CD4-positive, alpha-beta memory T cell (primary cell): ENCODE data around the gene EREG. TPM values are rescaled to one million over a fixed set of nuclear protein-coding genes. Genes with fewer than 3 reads are reported as not detected.
"Not testable (repeated sequence)": the region's sequence is repeated elsewhere in the genome, so short reads cannot be mapped to it uniquely, and the experiment has no call there.

Source experiments
- CTCF ChIA-PET: fragments of 350-600 bp; sonication (Branson Sonifier 250); formaldehyde crosslinking; loops from one replicate; lab custom pipeline; 2021; ENCODE audit warnings: inconsistent platforms; ENCODE audit not compliant: partially characterized antibody; lab: Charles Lee
- POLR2A ChIA-PET: fragments of 350-600 bp; sonication (Branson Sonifier 250); formaldehyde crosslinking; loops from one replicate; lab custom pipeline; 2021; ENCODE audit not compliant: partially characterized antibody; lab: Charles Lee
- DNase-seq, 5 donors: peaks; one replicate each; pipeline versions ENCODE4 v3.0.0 to v3.0.0-alpha.2; 2020 to 2022; ENCODE audit warnings: mixed read lengths in 1 of 5
- H3K27ac ChIP-seq: one replicate; pipeline ENCODE4 v1.7.0; 2013; ENCODE audit warnings: low read depth, low read length
- H3K27me3 ChIP-seq: 2 replicates; pipeline ENCODE4 v1.7.0; 2013; ENCODE audit warnings: mild to moderate bottlenecking, low read length, moderate library complexity; ENCODE audit not compliant: insufficient read depth
- H3K36me3 ChIP-seq: 2 replicates; pipeline ENCODE4 v1.7.0; 2013; ENCODE audit warnings: mild to moderate bottlenecking, low read length, moderate library complexity; ENCODE audit not compliant: insufficient read depth
- H3K4me1 ChIP-seq: 2 replicates; pipeline ENCODE4 v1.7.0; 2013; ENCODE audit warnings: mild to moderate bottlenecking, low read length, moderate library complexity; ENCODE audit not compliant: insufficient read depth
- H3K4me3 ChIP-seq, 2 donors: one replicate each; pipeline ENCODE4 v1.7.0; 2013; ENCODE audit warnings: low read length in 2 of 2, mild to moderate bottlenecking in 1 of 2
- H3K9me3 ChIP-seq, 2 donors: one replicate each; pipeline ENCODE4 v1.7.0; 2013; ENCODE audit warnings: low read length in 2 of 2, control low read depth in 1 of 2; ENCODE audit not compliant: control insufficient read depth in 1 of 2
- H3K27ac Mint-ChIP-seq, 7 donors: one replicate each; pipeline ENCODE4 v1.8.0; 2020 to 2021; ENCODE audit warnings: mixed read lengths in 7 of 7, mild to moderate bottlenecking in 6 of 7, inconsistent platforms in 3 of 7, moderate library complexity in 3 of 7
- H3K27me3 Mint-ChIP-seq, 2 donors: one replicate each; pipeline ENCODE4 v1.8.0; 2020 to 2021; ENCODE audit warnings: mixed read lengths in 2 of 2
- H3K36me3 Mint-ChIP-seq, 2 donors: one replicate each; pipeline ENCODE4 v1.8.0; 2020 to 2021; ENCODE audit warnings: mixed read lengths in 2 of 2, inconsistent platforms in 1 of 2, mild to moderate bottlenecking in 1 of 2
- H3K4me1 Mint-ChIP-seq, 4 donors: one replicate each; pipeline ENCODE4 v1.8.0; 2020 to 2021; ENCODE audit warnings: mixed read lengths in 4 of 4, mild to moderate bottlenecking in 1 of 4
- H3K4me3 Mint-ChIP-seq, 8 donors: one replicate each; pipeline ENCODE4 v1.8.0; 2020 to 2021; ENCODE audit warnings: mixed read lengths in 8 of 8, mild to moderate bottlenecking in 7 of 8, moderate library complexity in 6 of 8, inconsistent platforms in 3 of 8
- H3K9me3 Mint-ChIP-seq, 8 donors: one replicate each; pipeline ENCODE4 v1.8.0; 2020 to 2021; ENCODE audit warnings: mixed read lengths in 8 of 8, mild to moderate bottlenecking in 5 of 8, inconsistent platforms in 3 of 8, moderate library complexity in 1 of 8
- intact Hi-C: fragments of 100-400 bp; cut with micrococcal nuclease; formaldehyde crosslinking; loops from one replicate; pipeline ENCODE4 v1.15.1; 2023
- polyA plus RNA-seq, 2 donors: library from polyadenylated mRNA; unstranded; fragments of 300-500 nt; fragmentation: Illumina TruSeq; gene quantifications; one replicate each; pipeline ENCODE4 v1.2.3, GENCODE V29; 2021
- total RNA-seq, 2 experiments: library from RNA; stranded (reverse); gene quantifications; one replicate each; pipeline ENCODE4 v1.2.3, GENCODE V29; 2021

EREG gene
- total and polyA plus RNA-seq, 4 experiments from 2014 or later: not detected

GRCh38 chr4:74394476-74395136 is 29.7 kb downstream of the EREG start:
- ChIA-PET CTCF (interaction anchor here (0.7 kb wide), 1 partner anchor 137 kb away, joined by 3 read pairs; no protein-coding TSS in a partner anchor), POLR2A (no interaction called here)
- Histone ChIP-seq H3K36me3 (no peaks in the 10 kb centered on the region), H3K9me3 (no peaks in the 10 kb centered on the region), H3K27ac (no peak overlapping the region), H3K27me3 (no peaks in the 10 kb centered on the region), H3K4me1 (peaks cover 6% of the 10 kb centered on the region), H3K4me3 (no peak overlapping the region)
- H3K9me3 Mint-ChIP-seq: no peaks in the 10 kb centered on the region
- intact Hi-C loops: no loop called here
- no peak overlapping the region for H3K27ac Mint-ChIP-seq
- H3K27me3 Mint-ChIP-seq: peaks cover 0 to 5% of the 10 kb centered on the region in 2 donors
- no peak overlapping the region for H3K4me3 Mint-ChIP-seq
- peaks cover 0 to 14% (median 6%) of the 10 kb centered on the region in 4 donors for H3K4me1 Mint-ChIP-seq
- H3K36me3 Mint-ChIP-seq: peaks cover 0 to 6% of the 10 kb centered on the region in 2 donors
- DNase-seq: no peak

- H3K27me3 ChIP-seq: no peaks in the 10 kb centered on the region
- H3K27ac Mint-ChIP-seq: no peak overlapping the region
- H3K9me3 ChIP-seq: no peaks in the 10 kb centered on the region
- CTCF ChIA-PET: no interaction called here
- H3K36me3 Mint-ChIP-seq: peaks cover 0 to 6% of the 10 kb centered on the region in 2 donors
- no peaks in the 10 kb centered on the region for H3K36me3 ChIP-seq
- H3K9me3 Mint-ChIP-seq: no peaks in the 10 kb centered on the region
- no peak for DNase-seq
- no peak overlapping the region for H3K4me3 ChIP-seq
- H3K27me3 Mint-ChIP-seq: no peaks in the 10 kb centered on the region
- no peak overlapping the region for H3K4me3 Mint-ChIP-seq
- no peak overlapping the region for H3K27ac ChIP-seq
- POLR2A ChIA-PET: interaction anchor here (3.7 kb wide), 1 partner anchor 48 kb away, joined by 43 read pairs; the partner anchor contains the start of gene AREG
- H3K4me1 Mint-ChIP-seq: peaks cover 0 to 14% (median 6%) of the 10 kb centered on the region in 4 donors
- H3K4me1 ChIP-seq: peaks cover 6% of the 10 kb centered on the region
- intact Hi-C loops: no loop called here
Observed at GRCh38 chr4:74395633-74396032, 30.7 kb downstream of the EREG start.

GRCh38 chr4:74397748-74398426 is 32.9 kb downstream of the EREG start:
- CTCF ChIA-PET: interaction anchor here (1.3 to 2.8 kb wide), 3 partner anchors 12 to 47 kb away, joined by 3 to 12 read pairs (median 5); partner anchors contain the start of gene AREG
- POLR2A ChIA-PET: interaction anchor here (0.9 to 3.7 kb wide), 4 partner anchors 32 to 1326 kb away, joined by 3 to 43 read pairs (median 3); partner anchors contain the start of gene AREG
- Mint-ChIP-seq H3K4me3 (peak overlapping the region; percentile 94 to 100 (median 98)), H3K36me3 (peaks cover 0 to 6% of the 10 kb centered on the region in 2 donors), H3K27me3 (no peaks in the 10 kb centered on the region), H3K4me1 (peaks cover 0 to 14% (median 6%) of the 10 kb centered on the region in 4 donors), H3K9me3 (no peaks in the 10 kb centered on the region), H3K27ac (peak overlapping the region; percentile 95 to 100 (median 98))
- Histone ChIP-seq H3K27me3 (no peaks in the 10 kb centered on the region), H3K4me3 (peak overlapping the region; percentile 62 to 66), H3K27ac (peak overlapping the region; percentile 71), H3K4me1 (peaks cover 6% of the 10 kb centered on the region), H3K9me3 (no peaks in the 10 kb centered on the region), H3K36me3 (no peaks in the 10 kb centered on the region)
- DNase-seq: peak in 1 of 5 donors; percentile 19
- intact Hi-C loops: loop anchor here (1.0 kb wide), 1 partner anchor 47 kb away; the partner anchor contains the start of gene AREG

GRCh38 chr4:74398894-74399589 is 34.1 kb downstream of the EREG start:
- peak overlapping the region in 6 of 7 donors; percentile 95 to 100 (median 98) for H3K27ac Mint-ChIP-seq
- not testable (repeated sequence) for H3K9me3 ChIP-seq, DNase-seq, H3K27me3 Mint-ChIP-seq, H3K36me3 ChIP-seq, H3K36me3 Mint-ChIP-seq, H3K9me3 Mint-ChIP-seq, H3K27me3 ChIP-seq, H3K4me1 ChIP-seq
- H3K4me3 Mint-ChIP-seq: peak overlapping the region in 7 of 8 donors; percentile 94 to 100 (median 98)
- H3K4me1 Mint-ChIP-seq: peaks cover 0 to 14% (median 6%) of the 10 kb centered on the region in 4 donors
- POLR2A ChIA-PET: interaction anchor here (0.6 to 3.7 kb wide), 6 partner anchors 11 to 48 kb away, joined by 3 to 43 read pairs (median 4); partner anchors contain the start of gene AREG
- CTCF ChIA-PET: interaction anchor here (1.3 to 2.8 kb wide), 4 partner anchors 13 to 46 kb away, joined by 3 to 12 read pairs (median 6); partner anchors contain the start of gene AREG
- intact Hi-C loops: loop anchor here (1.0 kb wide), 1 partner anchor 46 kb away; the partner anchor contains the start of gene AREG
- H3K27ac ChIP-seq: peak overlapping the region; percentile 71
- peak overlapping the region in 1 of 2 donors; percentile 62 for H3K4me3 ChIP-seq

- H3K36me3 ChIP-seq: no peaks in the 10 kb centered on the region
- Mint-ChIP-seq H3K4me3 (no peak overlapping the region), H3K27me3 (no peaks in the 10 kb centered on the region), H3K4me1 (peaks cover 0 to 14% (median 6%) of the 10 kb centered on the region in 4 donors), H3K27ac (no peak overlapping the region), H3K9me3 (no peaks in the 10 kb centered on the region), H3K36me3 (peaks cover 0 to 6% of the 10 kb centered on the region in 2 donors)
- peaks cover 6% of the 10 kb centered on the region for H3K4me1 ChIP-seq
- H3K9me3 ChIP-seq: no peaks in the 10 kb centered on the region
- no peaks in the 10 kb centered on the region for H3K27me3 ChIP-seq
- H3K4me3 ChIP-seq: no peak overlapping the region
- DNase-seq: no peak
- CTCF ChIA-PET: interaction anchor here (1.5 kb wide), 1 partner anchor 45 kb away, joined by 8 read pairs; the partner anchor contains the start of gene AREG
- intact Hi-C loops: no loop called here
- POLR2A ChIA-PET: interaction anchor here (1.0 kb wide), 1 partner anchor 45 kb away, joined by 5 read pairs; the partner anchor contains the start of gene AREG
- H3K27ac ChIP-seq: no peak overlapping the region
Observed at GRCh38 chr4:74400395-74400794, 35.5 kb downstream of the EREG start.

GRCh38 chr4:74402692-74403456 is 37.9 kb downstream of the EREG start:
- no peaks in the 10 kb centered on the region for H3K36me3 ChIP-seq
- no peak for DNase-seq
- no peaks in the 10 kb centered on the region for H3K27me3 ChIP-seq
- Mint-ChIP-seq H3K36me3 (peaks cover 0 to 6% of the 10 kb centered on the region in 2 donors), H3K9me3 (no peaks in the 10 kb centered on the region), H3K27ac (no peak overlapping the region), H3K27me3 (no peaks in the 10 kb centered on the region), H3K4me1 (peaks cover 0 to 9% (median 3%) of the 10 kb centered on the region in 4 donors), H3K4me3 (no peak overlapping the region)
- no peak overlapping the region for H3K4me3 ChIP-seq
- no peak overlapping the region for H3K27ac ChIP-seq
- intact Hi-C loops: no loop called here
- H3K4me1 ChIP-seq: no peaks in the 10 kb centered on the region
- ChIA-PET POLR2A (interaction anchor here (1.6 kb wide), 1 partner anchor 1112 kb away, joined by 4 read pairs; the partner anchor contains the start of genes RCHY1 and THAP6), CTCF (no interaction called here)
- H3K9me3 ChIP-seq: no peaks in the 10 kb centered on the region
